GM12878 (cell line): ENCODE results near the gene PTPRN2. TPM values are rescaled to one million over a fixed set of nuclear protein-coding genes. Genes with fewer than 3 reads are reported as not detected.

Source experiments
- ATAC-seq: fragments of 200-7000 bp; cut with Tn5 transposase; 3 replicates; pipeline ENCODE4 v1.9.1; 2020; ENCODE audit warnings: mild to moderate bottlenecking, moderate library complexity
- BruUV-seq: library from RNA; stranded (reverse); fragments of 400-500 nt; replicated peaks from 2 replicates; lab custom pipeline; 2021; lab: Mats Ljungman, UMichigan
- CTCF ChIA-PET: fragments of 300-600 bp; sonication (Branson Sonifier 250); formaldehyde crosslinking; extraction: SDS; loops from one replicate; lab custom pipeline; 2021; ENCODE audit warnings: inconsistent platforms; lab: Yijun Ruan, JAX
- POLR2A ChIA-PET: fragments of 350-600 bp; formaldehyde crosslinking; extraction: SDS; loops from one replicate; lab custom pipeline; 2021; ENCODE audit warnings: inconsistent platforms; lab: Charles Lee
- RAD21 ChIA-PET: fragments of 300-600 bp; sonication (Branson Sonifier 250); formaldehyde crosslinking; loops from one replicate; lab custom pipeline; 2023; ENCODE audit warnings: antibody characterized with exemption; ENCODE audit not compliant: unreplicated experiment; lab: Charles Lee
- SMC1A ChIA-PET: fragments of 300-600 bp; sonication (Branson Sonifier 250); formaldehyde crosslinking; loops from one replicate; lab custom pipeline; 2023; ENCODE audit not compliant: unreplicated experiment, uncharacterized antibody; lab: Charles Lee
- DNase-seq: peaks from one replicate; pipeline ENCODE4 v3.0.0-alpha.2; 2011; ENCODE audit warnings: low read depth, low spot score
- FAIRE-seq: peaks from 3 replicates; lab custom pipeline; 2011; peaks lifted over from hg19 to GRCh38; lab: Jason Lieb, UNC
- H2AFZ ChIP-seq: 2 replicates; pipeline ENCODE4 v1.6.0; 2011; ENCODE audit warnings: low read depth, low read length, control low read depth; ENCODE audit not compliant: control insufficient read depth
- H3K27ac ChIP-seq: 2 replicates; pipeline ENCODE4 v1.5.1; 2011; ENCODE audit warnings: control low read depth; ENCODE audit not compliant: control insufficient read depth, insufficient read depth
- H3K27me3 ChIP-seq, 2 experiments: replicated peaks in 1 of 2; 2 replicates each; pipeline versions ENCODE4 v1.6.0 to v1.6.1; 2011; ENCODE audit warnings: low read length in 1 of 2; ENCODE audit not compliant: control insufficient read depth in 2 of 2, insufficient read depth in 2 of 2
- H3K36me3 ChIP-seq, 2 experiments: 2 replicates each; pipeline ENCODE4 v1.5.1; 2011; ENCODE audit warnings: low read length in 1 of 2; ENCODE audit not compliant: control insufficient read depth in 2 of 2, insufficient read depth in 2 of 2
- H3K4me1 ChIP-seq: 2 replicates; pipeline ENCODE4 v1.6.1; 2011; ENCODE audit warnings: mild to moderate bottlenecking, low read length, moderate library complexity, mixed read lengths; ENCODE audit not compliant: control insufficient read depth, insufficient read depth
- H3K4me2 ChIP-seq: 2 replicates; pipeline ENCODE4 v1.6.0; 2011; ENCODE audit warnings: control low read depth; ENCODE audit not compliant: control insufficient read depth, insufficient read depth
- H3K4me3 ChIP-seq: fragments of 200-600 bp; sonication (generic); 2 replicates; pipeline ENCODE4 v1.5.1; 2016
- H3K79me2 ChIP-seq: 2 replicates; pipeline ENCODE4 v1.6.0; 2011; ENCODE audit warnings: low read length; ENCODE audit not compliant: control insufficient read depth, insufficient read depth
- H3K9ac ChIP-seq: 2 replicates; pipeline ENCODE4 v1.8.0; 2011; ENCODE audit warnings: low read length, control low read depth, mixed read lengths; ENCODE audit not compliant: control insufficient read depth, insufficient read depth
- H3K9me3 ChIP-seq: replicated peaks from 3 replicates; pipeline ENCODE4 v1.5.1; 2011; ENCODE audit warnings: mild to moderate bottlenecking, low read length; ENCODE audit not compliant: control insufficient read depth, insufficient read depth
- H4K20me1 ChIP-seq: 2 replicates; pipeline ENCODE4 v1.6.0; 2011; ENCODE audit not compliant: control insufficient read depth, insufficient read depth
- BHLHE40 ChIP-seq, 2 experiments: fragments of 450-650 bp in 1 of 2; IDR thresholded peaks; 2 replicates each; pipeline ENCODE4 v1.6.1; 2011 to 2017; ENCODE audit warnings: low read depth in 2 of 2, borderline replicate concordance in 1 of 2, improper control_type of control experiment in 1 of 2, low read length in 1 of 2, mild to moderate bottlenecking in 1 of 2
- CBFB ChIP-seq: IDR thresholded peaks from 2 replicates; pipeline ENCODE4 v1.6.1; 2016; ENCODE audit warnings: antibody characterized with exemption, low read depth
- CREM ChIP-seq: IDR thresholded peaks from 2 replicates; pipeline ENCODE4 v1.6.1; 2014; ENCODE audit warnings: antibody characterized with exemption, low read depth
- CUX1 ChIP-seq: IDR thresholded peaks from 2 replicates; pipeline ENCODE4 v1.6.1; 2012; ENCODE audit warnings: improper control_type of control experiment, low read depth, low read length; ENCODE audit not compliant: insufficient replicate concordance
- EP300 ChIP-seq, 2 experiments: fragments of 150-350 bp in 1 of 2; IDR thresholded peaks; 2 replicates each; pipeline ENCODE4 v1.6.1; 2011 to 2012; ENCODE audit warnings: low read depth in 2 of 2, low read length in 2 of 2, borderline replicate concordance in 1 of 2, improper control_type of control experiment in 1 of 2, inconsistent platforms in 1 of 2; ENCODE audit not compliant: control insufficient read depth in 1 of 2
- GATAD2B ChIP-seq: fragments of 450-650 bp; conservative IDR thresholded peaks from 2 replicates; pipeline ENCODE4 v1.6.1; 2017; ENCODE audit warnings: low read depth, mild to moderate bottlenecking, moderate library complexity
- HCFC1 ChIP-seq: fragments of 150-350 bp; IDR thresholded peaks from 2 replicates; pipeline ENCODE4 v1.6.1; 2014; ENCODE audit warnings: low read length
- IRF4 ChIP-seq: IDR thresholded peaks from 2 replicates; pipeline ENCODE4 v1.6.1; 2011; ENCODE audit warnings: low read depth, low read length
- MEF2A ChIP-seq: IDR thresholded peaks from 2 replicates; pipeline ENCODE4 v1.6.1; 2011; ENCODE audit warnings: low read depth, mild to moderate bottlenecking, low read length, moderate library complexity; ENCODE audit not compliant: insufficient read depth
- MEF2B ChIP-seq: fragments of 450-650 bp; IDR thresholded peaks from 2 replicates; pipeline ENCODE4 v1.6.1; 2018; ENCODE audit warnings: mild to moderate bottlenecking, moderate library complexity; ENCODE audit not compliant: partially characterized antibody, poor library complexity, severe bottlenecking
- NFYB ChIP-seq: IDR thresholded peaks from 2 replicates; pipeline ENCODE4 v1.6.1; 2011; ENCODE audit warnings: low read depth, mild to moderate bottlenecking, low read length, improper control_type of control experiment, moderate library complexity; ENCODE audit not compliant: insufficient read depth
- PML ChIP-seq: IDR thresholded peaks from 2 replicates; pipeline ENCODE4 v1.6.1; 2012; ENCODE audit warnings: low read length, inconsistent platforms
- PRDM15 ChIP-seq: fragments of 450-650 bp; formaldehyde crosslinking; IDR thresholded peaks from 2 replicates; pipeline ENCODE4 v1.4.0; 2020; ENCODE audit warnings: mild to moderate bottlenecking, moderate library complexity
- SP1 ChIP-seq: IDR thresholded peaks from one replicate; pipeline ENCODE4 v1.6.1; 2011; ENCODE audit warnings: low read depth, low read length
- STAT3 ChIP-seq: IDR thresholded peaks from 2 replicates; pipeline ENCODE4 v1.6.1; 2011; ENCODE audit warnings: low read depth, low read length, improper control_type of control experiment
- SUPT20H ChIP-seq: IDR thresholded peaks from 2 replicates; pipeline ENCODE4 v1.6.1; 2011; ENCODE audit warnings: low read depth, mild to moderate bottlenecking, low read length, moderate library complexity, borderline replicate concordance; ENCODE audit not compliant: control insufficient read depth
- YY1 ChIP-seq: IDR thresholded peaks from 2 replicates; pipeline ENCODE4 v1.6.1; 2011; ENCODE audit warnings: low read depth, mild to moderate bottlenecking, low read length
- WGBS: methylation state at CpG from one replicate; pipeline ENCODE4 v1.1.6; 2016; ENCODE audit warnings: low lambda C conversion rate; ENCODE audit not compliant: insufficient replicate concordance, insufficient coverage; ENCODE audit errors: missing lambda C conversion rate; 5-methylcytosine and 5-hydroxymethylcytosine counted together
- in situ Hi-C: fragments of 300-500 bp; cut with MboI; formaldehyde crosslinking; loops from 9 replicates; pipeline ENCODE4 v1.14.3; 2018; ENCODE audit warnings: mixed read lengths
- intact Hi-C: fragments of 100-400 bp; cut with micrococcal nuclease; formaldehyde crosslinking; loops from one replicate; pipeline ENCODE4 v1.14.2; 2022; ENCODE audit not compliant: unreplicated experiment
- polyA plus RNA-seq, 11 experiments: library from polyadenylated mRNA; depleted of rRNA in 4 of 11; unstranded in 6 of 11; stranded (reverse) in 5 of 11; fragments of >200 nt; fragmentation: Nextera tagmentation in 4 of 11; fragmentation: Illumina TruSeq in 1 of 11; extraction: Ambion mirVana in 4 of 11; extraction: Trizol in 1 of 11; gene quantifications; 1 replicate in 1 of 11; 2 replicates in 10 of 11; pipeline versions ENCODE4 v1.2.1 to v1.2.3, GENCODE V29; 2011 to 2016; ENCODE audit warnings: inconsistent platforms in 2 of 11, missing spikeins in 2 of 11, low read depth in 1 of 11
- total RNA-seq, 4 experiments: library from RNA; depleted of rRNA in 3 of 4; stranded (reverse); fragments of >200 nt in 3 of 4; fragmentation: Illumina TruSeq in 1 of 4; extraction: Trizol in 1 of 4; gene quantifications; 2 replicates each; pipeline versions ENCODE4 v1.2.1 to v1.2.3, GENCODE V29; 2013 to 2021

Gene PTPRN2
- total and polyA plus RNA-seq, 10 of the 15 experiments (the other 5 are each of a cell fraction or from before 2014, with no cell fraction given): 5.4 TPM; not detected in 9

- CTCF ChIA-PET: no interaction called here
- Histone ChIP-seq H3K9ac (no peak overlapping the region), H3K9me3 (no peaks in the 10 kb centered on the region), H3K4me1 (peaks cover 17% of the 10 kb centered on the region), H3K36me3 (peaks cover 0 to 4% of the 10 kb centered on the region in 2 experiments; a peak in 3 of 4 replicates), H3K4me2 (no peak overlapping the region), H2AFZ (no peak overlapping the region), H3K27me3 (no peaks in the 10 kb centered on the region), H3K27ac (no peak overlapping the region), H3K79me2 (no peaks in the 10 kb centered on the region), H3K4me3 (no peak overlapping the region), H4K20me1 (no peaks in the 10 kb centered on the region)
- RAD21 ChIA-PET: no interaction called here
- DNase-seq (no peak), ATAC-seq (no peak), FAIRE-seq (no peak)
- 98% methylated on average over 6 of the region's 6 CpGs for WGBS
- intact Hi-C loops (no loop called here), in situ Hi-C loops (no loop called here)
- SMC1A ChIA-PET: no interaction called here
- BruUV-seq: no TSS peak
- POLR2A ChIA-PET: no interaction called here
- TF ChIP-seq MEF2B: no peak
- TF ChIP-seq HCFC1: no peak
- TF ChIP-seq PRDM15 (CRISPR knock-in tag): no peak
- TF ChIP-seq CREM: no peak
- no peak for TF ChIP-seq NFYB
- TF ChIP-seq CBFB: no peak
- no peak for TF ChIP-seq EP300 (IDR thresholded peaks at IDR 0.05; ENCODE audit: borderline replicate concordance in 1 of 2, control insufficient read depth in 1 of 2, low read depth in 2 of 2, low read length in 2 of 2)
- no peak for TF ChIP-seq IRF4
- TF ChIP-seq CUX1: no peak
- no peak for TF ChIP-seq GATAD2B
- TF ChIP-seq PML: no peak
- TF ChIP-seq SP1: no peak
- no peak for TF ChIP-seq STAT3
- no peak for TF ChIP-seq YY1
- TF ChIP-seq MEF2A: no peak
- no peak for TF ChIP-seq BHLHE40 (IDR thresholded peaks at IDR 0.05; ENCODE audit: borderline replicate concordance in 1 of 2, low read depth in 2 of 2, low read length in 1 of 2)
- no peak for TF ChIP-seq SUPT20H
Measured at GRCh38 chr7:158607563-158607962, 19.9 kb upstream of the PTPRN2 start.
